HEK293 (cell line): Measurements from ENCODE around the gene ABCB10.

Experiments used
- CTCF ChIA-PET: fragments of 350-600 bp; formaldehyde crosslinking; extraction: SDS; loops from one replicate; lab custom pipeline; 2021; ENCODE audit warnings: antibody characterized with exemption; lab: Yijun Ruan, JAX
- POLR2A ChIA-PET: fragments of 300-600 bp; formaldehyde crosslinking; extraction: SDS; loops from one replicate; lab custom pipeline; 2020; ENCODE audit warnings: antibody characterized with exemption, inconsistent platforms; lab: Yijun Ruan, JAX
- H3K27ac ChIP-seq: fragments of 200-500 bp; sonication (Bioruptor generic); 2 replicates; pipeline ENCODE4 v1.5.1; 2014; ENCODE audit warnings: low read depth, low read length, control low read depth, inconsistent platforms; ENCODE audit errors: extremely low read depth
- H3K36me3 ChIP-seq, 2 experiments: fragments of 200-500 bp in 1 of 2; sonication (Bioruptor generic) in 1 of 2; 1 replicate in 1 of 2; 2 replicates in 1 of 2; pipeline ENCODE4 v1.5.1; 2014 to 2017; ENCODE audit warnings: inconsistent platforms in 2 of 2, low read length in 2 of 2; ENCODE audit not compliant: control insufficient read depth in 2 of 2, insufficient read depth in 1 of 2
- H3K4me1 ChIP-seq: fragments of 200-500 bp; sonication (Bioruptor generic); 2 replicates; pipeline ENCODE4 v1.5.1; 2014; ENCODE audit warnings: mild to moderate bottlenecking, low read length, inconsistent platforms; ENCODE audit not compliant: control insufficient read depth, insufficient read depth
- H3K4me3 ChIP-seq: 2 replicates; pipeline ENCODE4 v1.5.1; 2011; ENCODE audit warnings: low read depth, mild to moderate bottlenecking, control low read depth, low read length, moderate library complexity
- H3K9me3 ChIP-seq: fragments of 200-500 bp; sonication (Bioruptor generic); 2 replicates; pipeline ENCODE4 v1.5.1; 2014; ENCODE audit warnings: low read depth, low read length, inconsistent platforms; ENCODE audit not compliant: control insufficient read depth, insufficient read depth
- EGR2 ChIP-seq: fragments of 450-650 bp; formaldehyde crosslinking; IDR thresholded peaks from 2 replicates; pipeline ENCODE4 v1.5.1; 2016; ENCODE audit warnings: low read depth, missing biosample characterization, missing genetic modification characterization
- HOXA7 ChIP-seq: sonication (generic); formaldehyde crosslinking; IDR thresholded peaks from 2 replicates; pipeline ENCODE4 v1.8.1; 2022; ENCODE audit warnings: missing genetic modification reagents, borderline replicate concordance
- SCRT1 ChIP-seq: fragments of 450-650 bp; formaldehyde crosslinking; IDR thresholded peaks from 2 replicates; pipeline ENCODE4 v1.5.1; 2016; ENCODE audit warnings: missing biosample characterization, missing genetic modification characterization, borderline replicate concordance
- TSHZ1 ChIP-seq: fragments of 450-650 bp; formaldehyde crosslinking; IDR thresholded peaks from 2 replicates; pipeline ENCODE4 v1.5.1; 2016; ENCODE audit warnings: missing biosample characterization, missing genetic modification characterization, borderline replicate concordance
- ZFHX2 ChIP-seq: fragments of 450-650 bp; formaldehyde crosslinking; conservative IDR thresholded peaks from 2 replicates; pipeline ENCODE4 v1.5.1; 2016; ENCODE audit warnings: missing biosample characterization, missing genetic modification characterization
- ZNF184 ChIP-seq: fragments of 450-650 bp; IDR thresholded peaks from 2 replicates; pipeline ENCODE4 v1.5.1; 2018; ENCODE audit warnings: missing biosample characterization, mild to moderate bottlenecking, missing genetic modification characterization
- ZNF239 ChIP-seq: fragments of 450-650 bp; formaldehyde crosslinking; IDR thresholded peaks from 2 replicates; pipeline ENCODE4 v1.5.1; 2016; ENCODE audit warnings: missing biosample characterization, missing genetic modification characterization
- ZNF530 ChIP-seq: fragments of 450-650 bp; formaldehyde crosslinking; IDR thresholded peaks from 2 replicates; pipeline ENCODE4 v1.5.1; 2016; ENCODE audit warnings: low read depth, missing biosample characterization, missing genetic modification characterization
- ZNF544 ChIP-seq: fragments of 450-650 bp; formaldehyde crosslinking; IDR thresholded peaks from 2 replicates; pipeline ENCODE4 v1.5.0; 2017; ENCODE audit warnings: missing biosample characterization, missing genetic modification characterization
- ZNF548 ChIP-seq: fragments of 450-650 bp; formaldehyde crosslinking; IDR thresholded peaks from 2 replicates; pipeline ENCODE4 v1.5.1; 2016; ENCODE audit warnings: missing biosample characterization, missing genetic modification characterization
- ZNF629 ChIP-seq: fragments of 450-650 bp; formaldehyde crosslinking; IDR thresholded peaks from 2 replicates; pipeline ENCODE4 v1.5.1; 2017; ENCODE audit warnings: missing biosample characterization, missing genetic modification characterization
- ZNF654 ChIP-seq: fragments of 450-650 bp; formaldehyde crosslinking; IDR thresholded peaks from 2 replicates; pipeline ENCODE4 v1.5.1; 2016; ENCODE audit warnings: low read depth, missing biosample characterization, missing genetic modification characterization
- TF ChIP-seq, protein P1 (sequence below): fragments of 450-650 bp; formaldehyde crosslinking; conservative IDR thresholded peaks from 2 replicates; pipeline ENCODE4 v1.5.1; 2016; ENCODE audit warnings: low read depth, missing biosample characterization, missing genetic modification characterization
- TF ChIP-seq, protein P2 (sequence below): fragments of 450-650 bp; formaldehyde crosslinking; IDR thresholded peaks from 2 replicates; pipeline ENCODE4 v1.5.1; 2016; ENCODE audit warnings: missing biosample characterization, missing genetic modification characterization
- TF ChIP-seq, protein P3 (sequence below): fragments of 450-650 bp; formaldehyde crosslinking; IDR thresholded peaks from 2 replicates; pipeline ENCODE4 v1.5.1; 2016; ENCODE audit warnings: missing biosample characterization, missing genetic modification characterization, low read depth

The ABCB10 gene

GRCh38 chr1:229574679-229575442 is 16.4 kb upstream of the ABCB10 start:
- H3K36me3 ChIP-seq = no peaks in the 10 kb centered on the region
- POLR2A ChIA-PET = no interaction called here
- no peak overlapping the region for H3K27ac ChIP-seq
- CTCF ChIA-PET = interaction anchor here (1.3 kb wide), 1 partner anchor 16 kb away, joined by 5 read pairs; the partner anchor contains the start of gene ABCB10
- H3K4me1 ChIP-seq = peaks cover 18% of the 10 kb centered on the region
- TF ChIP-seq ZNF184 (tag by site-specific recombination) (peak; percentile 35; the same call in 1 of the 2 replicates), TSHZ1 (tag by site-specific recombination) (no peak), ZNF530 (no peak), ZNF544 (tag by site-specific recombination) (no peak), ZFHX2 (tag by site-specific recombination) (no peak), ZNF239 (no peak), ZNF654 (tag by site-specific recombination) (no peak), EGR2 (no peak), HOXA7 (CRISPR knock-in tag) (no peak), SCRT1 (tag by site-specific recombination) (no peak), ZNF629 (tag by site-specific recombination) (peak; percentile 35; the same call in 1 of the 2 replicates), ZNF548 (tag by site-specific recombination) (peak; percentile 97)
- TF ChIP-seq, protein P1, sequence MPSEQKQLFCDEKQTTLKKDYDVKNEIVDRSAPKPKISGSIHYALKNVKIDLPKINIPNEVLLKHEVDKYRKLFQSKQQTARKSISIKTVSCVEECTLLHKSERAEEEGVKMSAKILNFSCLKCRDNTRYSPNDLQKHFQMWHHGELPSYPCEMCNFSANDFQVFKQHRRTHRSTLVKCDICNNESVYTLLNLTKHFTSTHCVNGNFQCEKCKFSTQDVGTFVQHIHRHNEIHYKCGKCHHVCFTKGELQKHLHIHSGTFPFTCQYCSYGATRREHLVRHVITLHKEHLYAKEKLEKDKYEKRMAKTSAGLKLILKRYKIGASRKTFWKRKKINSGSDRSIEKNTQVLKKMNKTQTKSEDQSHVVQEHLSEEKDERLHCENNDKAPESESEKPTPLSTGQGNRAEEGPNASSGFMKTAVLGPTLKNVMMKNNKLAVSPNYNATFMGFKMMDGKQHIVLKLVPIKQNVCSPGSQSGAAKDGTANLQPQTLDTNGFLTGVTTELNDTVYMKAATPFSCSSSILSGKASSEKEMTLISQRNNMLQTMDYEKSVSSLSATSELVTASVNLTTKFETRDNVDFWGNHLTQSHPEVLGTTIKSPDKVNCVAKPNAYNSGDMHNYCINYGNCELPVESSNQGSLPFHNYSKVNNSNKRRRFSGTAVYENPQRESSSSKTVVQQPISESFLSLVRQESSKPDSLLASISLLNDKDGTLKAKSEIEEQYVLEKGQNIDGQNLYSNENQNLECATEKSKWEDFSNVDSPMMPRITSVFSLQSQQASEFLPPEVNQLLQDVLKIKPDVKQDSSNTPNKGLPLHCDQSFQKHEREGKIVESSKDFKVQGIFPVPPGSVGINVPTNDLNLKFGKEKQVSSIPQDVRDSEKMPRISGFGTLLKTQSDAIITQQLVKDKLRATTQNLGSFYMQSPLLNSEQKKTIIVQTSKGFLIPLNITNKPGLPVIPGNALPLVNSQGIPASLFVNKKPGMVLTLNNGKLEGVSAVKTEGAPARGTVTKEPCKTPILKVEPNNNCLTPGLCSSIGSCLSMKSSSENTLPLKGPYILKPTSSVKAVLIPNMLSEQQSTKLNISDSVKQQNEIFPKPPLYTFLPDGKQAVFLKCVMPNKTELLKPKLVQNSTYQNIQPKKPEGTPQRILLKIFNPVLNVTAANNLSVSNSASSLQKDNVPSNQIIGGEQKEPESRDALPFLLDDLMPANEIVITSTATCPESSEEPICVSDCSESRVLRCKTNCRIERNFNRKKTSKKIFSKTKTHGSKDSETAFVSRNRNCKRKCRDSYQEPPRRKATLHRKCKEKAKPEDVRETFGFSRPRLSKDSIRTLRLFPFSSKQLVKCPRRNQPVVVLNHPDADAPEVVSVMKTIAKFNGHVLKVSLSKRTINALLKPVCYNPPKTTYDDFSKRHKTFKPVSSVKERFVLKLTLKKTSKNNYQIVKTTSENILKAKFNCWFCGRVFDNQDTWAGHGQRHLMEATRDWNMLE (tag by site-specific recombination) = 0 out of 2 replicates have a peak, but pooled peaks have one; percentile 18
- TF ChIP-seq, protein P2, sequence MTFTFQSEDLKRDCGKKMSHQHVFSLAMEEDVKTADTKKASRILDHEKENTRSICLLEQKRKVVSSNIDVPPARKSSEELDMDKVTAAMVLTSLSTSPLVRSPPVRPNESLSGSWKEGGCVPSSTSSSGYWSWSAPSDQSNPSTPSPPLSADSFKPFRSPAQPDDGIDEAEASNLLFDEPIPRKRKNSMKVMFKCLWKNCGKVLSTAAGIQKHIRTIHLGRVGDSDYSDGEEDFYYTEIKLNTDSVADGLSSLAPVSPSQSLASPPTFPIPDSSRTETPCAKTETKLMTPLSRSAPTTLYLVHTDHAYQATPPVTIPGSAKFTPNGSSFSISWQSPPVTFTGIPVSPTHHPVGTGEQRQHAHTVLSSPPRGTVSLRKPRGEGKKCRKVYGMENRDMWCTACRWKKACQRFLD (tag by site-specific recombination) = no peak
- TF ChIP-seq, protein P3, sequence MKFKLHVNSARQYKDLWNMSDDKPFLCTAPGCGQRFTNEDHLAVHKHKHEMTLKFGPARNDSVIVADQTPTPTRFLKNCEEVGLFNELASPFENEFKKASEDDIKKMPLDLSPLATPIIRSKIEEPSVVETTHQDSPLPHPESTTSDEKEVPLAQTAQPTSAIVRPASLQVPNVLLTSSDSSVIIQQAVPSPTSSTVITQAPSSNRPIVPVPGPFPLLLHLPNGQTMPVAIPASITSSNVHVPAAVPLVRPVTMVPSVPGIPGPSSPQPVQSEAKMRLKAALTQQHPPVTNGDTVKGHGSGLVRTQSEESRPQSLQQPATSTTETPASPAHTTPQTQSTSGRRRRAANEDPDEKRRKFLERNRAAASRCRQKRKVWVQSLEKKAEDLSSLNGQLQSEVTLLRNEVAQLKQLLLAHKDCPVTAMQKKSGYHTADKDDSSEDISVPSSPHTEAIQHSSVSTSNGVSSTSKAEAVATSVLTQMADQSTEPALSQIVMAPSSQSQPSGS (tag by site-specific recombination) = peak; percentile 91
- H3K9me3 ChIP-seq = no peaks in the 10 kb centered on the region
- H3K4me3 ChIP-seq = no peak overlapping the region
